NCI-H526 treated with DMSO at 0.1 percent for 48 hours (cell line): ENCODE data around the gene FAM107A.

ENCODE experiments used
- DNase-seq: peaks from one replicate; lab custom pipeline; 2025; lab: John Stamatoyannopoulos, UW

FAM107A gene

GRCh38 chr3:58577269-58577821 lies at the start of gene FAM107A:
FAM107A (minus strand) TSS chr3:58577391; CDS start chr3:58569860, 7,531 bp downstream.
- no peak for DNase-seq

GRCh38 chr3:58625196-58625824 lies 48.1 kb upstream of the FAM107A start:
- DNase-seq: no peak

- DNase-seq: no peak
These were observed 47.4 kb upstream of the FAM107A start for GRCh38 chr3:58624550-58624949.

GRCh38 chr3:58623961-58624360 lies 46.8 kb upstream of the FAM107A start:
- DNase-seq: no peak

- no peak for DNase-seq
These were observed 46.3 kb upstream of the FAM107A start for GRCh38 chr3:58623478-58623877.

GRCh38 chr3:58622892-58623291 lies 45.7 kb upstream of the FAM107A start:
- DNase-seq: no peak

GRCh38 chr3:58622436-58622835 lies 45.2 kb upstream of the FAM107A start:
- DNase-seq: no peak

- DNase-seq: no peak
These were observed 44.1 kb upstream of the FAM107A start for GRCh38 chr3:58621086-58621830.

GRCh38 chr3:58620421-58620820 lies 43.2 kb upstream of the FAM107A start:
- DNase-seq: no peak

- no peak for DNase-seq
These were observed 40.2 kb upstream of the FAM107A start for GRCh38 chr3:58617338-58617761.

- no peak for DNase-seq
These were observed 36.3 kb upstream of the FAM107A start for GRCh38 chr3:58613236-58614132.

- DNase-seq: no peak
These were observed 35.6 kb upstream of the FAM107A start for GRCh38 chr3:58612830-58613229.

GRCh38 chr3:58609990-58610389 lies 32.8 kb upstream of the FAM107A start:
- no peak for DNase-seq

GRCh38 chr3:58608648-58609047 lies 31.5 kb upstream of the FAM107A start:
- DNase-seq: no peak

GRCh38 chr3:58607816-58608215 lies 30.6 kb upstream of the FAM107A start:
- no peak for DNase-seq

- DNase-seq: no peak
These were observed 29.5 kb upstream of the FAM107A start for GRCh38 chr3:58606693-58607092.

- no peak for DNase-seq
These were observed 26.8 kb upstream of the FAM107A start for GRCh38 chr3:58604031-58604430.

- DNase-seq: no peak
These were observed 26.4 kb upstream of the FAM107A start for GRCh38 chr3:58603606-58604005.

- DNase-seq: no peak
These were observed 20.6 kb upstream of the FAM107A start for GRCh38 chr3:58597770-58598310.

GRCh38 chr3:58596834-58597518 lies 19.8 kb upstream of the FAM107A start:
- no peak for DNase-seq

- DNase-seq: no peak
These were observed 16.9 kb upstream of the FAM107A start for GRCh38 chr3:58594117-58594516.
